HCT116 (cell line): ENCODE measurements around the gene FHOD1.

ENCODE experiments used
- CEBPB ChIP-seq: IDR thresholded peaks from 2 replicates; pipeline ENCODE4 v1.6.1; 2012; ENCODE audit warnings: low read depth
- CTCF ChIP-seq, 3 experiments: fragments of 200-600 bp in 1 of 3; sonication (generic) in 1 of 3; IDR thresholded peaks in 2 of 3; conservative IDR thresholded peaks in 1 of 3; 2 replicates each; pipeline ENCODE4 v1.5.1; 2012 to 2017; ENCODE audit warnings: low read depth in 2 of 3, low read length in 2 of 3, antibody characterized with exemption in 1 of 3, borderline replicate concordance in 1 of 3, control low read depth in 1 of 3, mild to moderate bottlenecking in 1 of 3, mixed read lengths in 1 of 3, mixed run types in 1 of 3, moderate library complexity in 1 of 3; ENCODE audit not compliant: insufficient read depth in 1 of 3
- EZH2 ChIP-seq: fragments of 200-600 bp; sonication (generic); IDR thresholded peaks from 2 replicates; pipeline ENCODE4 v1.6.1; 2017; ENCODE audit warnings: antibody characterized with exemption, mixed run types
- EZH2phosphoT487 ChIP-seq: fragments of 200-600 bp; IDR thresholded peaks from 2 replicates; pipeline ENCODE4 v1.6.1; 2018; ENCODE audit warnings: antibody characterized with exemption, borderline replicate concordance
- JUND ChIP-seq: IDR thresholded peaks from 2 replicates; pipeline ENCODE4 v1.6.1; 2012
- MAX ChIP-seq: IDR thresholded peaks from 2 replicates; pipeline ENCODE4 v1.6.1; 2012
- POLR2AphosphoS5 ChIP-seq: IDR thresholded peaks from 2 replicates; pipeline ENCODE4 v1.6.1; 2011; ENCODE audit warnings: mild to moderate bottlenecking, low read depth, low read length, moderate library complexity
- REST ChIP-seq: IDR thresholded peaks from 2 replicates; pipeline ENCODE4 v1.6.1; 2012; ENCODE audit warnings: low read depth
- ZBTB33 ChIP-seq: IDR thresholded peaks from 2 replicates; pipeline ENCODE4 v1.6.1; 2011; ENCODE audit warnings: mild to moderate bottlenecking, low read length, moderate library complexity; ENCODE audit not compliant: insufficient replicate concordance; ENCODE audit errors: extremely low read depth
- ZFX ChIP-seq: fragments of 450-650 bp; IDR thresholded peaks from 2 replicates; pipeline ENCODE4 v1.6.1; 2017

GRCh38 chr16:67283826-67284555 is 36.7 kb upstream of the FHOD1 start:
- TF ChIP-seq CTCF (IDR thresholded peaks at IDR 0.05 in 2 of 3, conservative IDR thresholded peaks at IDR 0.05 in 1 of 3; ENCODE audit: borderline replicate concordance in 1 of 3, insufficient read depth in 1 of 3, low read depth in 2 of 3, low read length in 2 of 3): no peak
- no peak for TF ChIP-seq EZH2
- TF ChIP-seq ZBTB33: no peak
- TF ChIP-seq MAX: no peak
- TF ChIP-seq EZH2phosphoT487: no peak
- TF ChIP-seq JUND: no peak
- no peak for TF ChIP-seq ZFX
- no peak for TF ChIP-seq REST
- no peak for TF ChIP-seq CEBPB
- TF ChIP-seq POLR2AphosphoS5: no peak
